IMR-90 (cell line): ENCODE results near the gene RXYLT1. TPM values are rescaled to one million over a fixed set of nuclear protein-coding genes. Genes with fewer than 3 reads are reported as not detected.

Experiments used
- ATAC-seq: fragments of 200-7000 bp; cut with Tn5 transposase; 2 replicates; pipeline ENCODE4 v1.9.1; 2020; ENCODE audit warnings: low read depth, mild to moderate bottlenecking, moderate library complexity
- BruUV-seq: library from RNA; stranded (reverse); fragments of 400-500 nt; replicated peaks from 2 replicates; lab custom pipeline; 2021; lab: Mats Ljungman, UMichigan
- CTCF ChIA-PET: fragments of 300-600 bp; formaldehyde crosslinking; extraction: SDS; loops from one replicate; lab custom pipeline; 2021; ENCODE audit warnings: antibody characterized with exemption; lab: Yijun Ruan, JAX
- POLR2A ChIA-PET: fragments of 300-600 bp; sonication (Branson Sonifier 250); formaldehyde crosslinking; loops from one replicate; lab custom pipeline; 2022; ENCODE audit warnings: antibody characterized with exemption; ENCODE audit not compliant: unreplicated experiment; lab: Charles Lee
- DNase-seq: peaks from one replicate; pipeline ENCODE4 v3.0.0; 2013
- H2AFZ ChIP-seq: replicated peaks from 2 replicates; pipeline ENCODE3; 2013; ENCODE audit warnings: low read length, mild to moderate bottlenecking; ENCODE audit not compliant: poor library complexity
- H2AK5ac ChIP-seq: 2 replicates; pipeline ENCODE4 v1.6.1; 2013; ENCODE audit warnings: low read depth, low read length, inconsistent platforms
- H2AK9ac ChIP-seq: replicated peaks from 2 replicates; pipeline ENCODE3; 2013; ENCODE audit warnings: mild to moderate bottlenecking, low read depth, low read length, moderate library complexity; ENCODE audit not compliant: poor library complexity
- H2BK120ac ChIP-seq: 2 replicates; pipeline ENCODE4 v1.6.1; 2013; ENCODE audit warnings: low read depth, low read length, inconsistent platforms
- H2BK15ac ChIP-seq: 3 replicates; pipeline ENCODE4 v1.6.1; 2013; ENCODE audit warnings: low read depth, low read length, inconsistent platforms
- H2BK20ac ChIP-seq: 2 replicates; pipeline ENCODE4 v1.6.1; 2013; ENCODE audit warnings: low read depth, mild to moderate bottlenecking, inconsistent platforms, low read length, moderate library complexity
- H2BK5ac ChIP-seq: 2 replicates; pipeline ENCODE4 v1.6.1; 2013; ENCODE audit warnings: mild to moderate bottlenecking, low read depth, low read length, inconsistent platforms; ENCODE audit not compliant: poor library complexity, severe bottlenecking
- H3K14ac ChIP-seq: replicated peaks from 2 replicates; pipeline ENCODE4 v1.6.1; 2013; ENCODE audit warnings: low read depth, low read length, inconsistent platforms
- H3K18ac ChIP-seq: 2 replicates; pipeline ENCODE4 v1.6.1; 2013; ENCODE audit warnings: low read depth, low read length, control low read depth
- H3K23ac ChIP-seq: 2 replicates; pipeline ENCODE4 v1.6.1; 2013; ENCODE audit warnings: low read depth, low read length, inconsistent platforms
- H3K27ac ChIP-seq: 2 replicates; pipeline ENCODE4 v1.5.1; 2013; ENCODE audit warnings: mild to moderate bottlenecking, control low read depth, low read length; ENCODE audit not compliant: insufficient read depth
- H3K27me3 ChIP-seq: 2 replicates; pipeline ENCODE4 v1.6.1; 2013; ENCODE audit warnings: low read length; ENCODE audit not compliant: control insufficient read depth, insufficient read depth
- H3K36me3 ChIP-seq: 2 replicates; pipeline ENCODE4 v1.6.1; 2013; ENCODE audit warnings: low read length, mixed read lengths; ENCODE audit not compliant: control insufficient read depth, insufficient read depth
- H3K4ac ChIP-seq: 2 replicates; pipeline ENCODE4 v1.6.1; 2013; ENCODE audit warnings: low read depth, low read length, inconsistent platforms
- H3K4me1 ChIP-seq: 2 replicates; pipeline ENCODE4 v1.6.1; 2013; ENCODE audit warnings: low read length, mixed read lengths; ENCODE audit not compliant: control insufficient read depth, insufficient read depth
- H3K4me2 ChIP-seq: 2 replicates; pipeline ENCODE4 v1.6.1; 2013; ENCODE audit warnings: low read depth, mild to moderate bottlenecking, control low read depth, low read length, moderate library complexity
- H3K4me3 ChIP-seq: 2 replicates; pipeline ENCODE4 v1.5.1; 2013; ENCODE audit warnings: low read depth, mild to moderate bottlenecking, control low read depth, low read length, moderate library complexity; ENCODE audit not compliant: insufficient read depth
- H3K56ac ChIP-seq: 2 replicates; pipeline ENCODE4 v1.6.1; 2013; ENCODE audit warnings: low read length, inconsistent platforms; ENCODE audit not compliant: insufficient read depth; ENCODE audit errors: extremely low read depth
- H3K79me1 ChIP-seq, 2 experiments: 2 replicates each; pipeline ENCODE4 v1.6.1; 2013; ENCODE audit warnings: low read length in 2 of 2, inconsistent platforms in 1 of 2, low read depth in 1 of 2
- H3K9ac ChIP-seq: 2 replicates; pipeline ENCODE4 v1.6.1; 2013; ENCODE audit warnings: low read depth, low read length, control low read depth
- H3K9me1 ChIP-seq: 2 replicates; pipeline ENCODE4 v1.6.1; 2013; ENCODE audit warnings: low read length, inconsistent platforms; ENCODE audit not compliant: insufficient read depth
- H3K9me3 ChIP-seq: 2 replicates; pipeline ENCODE4 v1.6.1; 2013; ENCODE audit warnings: low read length; ENCODE audit not compliant: control insufficient read depth, insufficient read depth
- H4K20me1 ChIP-seq: 2 replicates; pipeline ENCODE4 v1.6.1; 2013; ENCODE audit warnings: low read length, inconsistent platforms; ENCODE audit not compliant: insufficient read depth
- H4K5ac ChIP-seq: 2 replicates; pipeline ENCODE4 v1.6.1; 2013; ENCODE audit warnings: mild to moderate bottlenecking, low read depth, low read length, control low read depth
- H4K8ac ChIP-seq, 2 experiments: 2 replicates each; pipeline ENCODE4 v1.6.1; 2013; ENCODE audit warnings: low read depth in 2 of 2, low read length in 2 of 2, control low read depth in 1 of 2, inconsistent platforms in 1 of 2
- H4K91ac ChIP-seq: 2 replicates; pipeline ENCODE4 v1.6.1; 2013; ENCODE audit warnings: low read depth, low read length, inconsistent platforms; ENCODE audit not compliant: insufficient read depth
- BHLHE40 ChIP-seq: fragments of 150-350 bp; IDR thresholded peaks from 2 replicates; pipeline ENCODE4 v1.6.1; 2016; ENCODE audit warnings: mild to moderate bottlenecking, low read depth, low read length
- CEBPB ChIP-seq: IDR thresholded peaks from 2 replicates; pipeline ENCODE4 v1.6.1; 2012; ENCODE audit warnings: low read depth, low read length, improper control_type of control experiment
- CHD1 ChIP-seq: IDR thresholded peaks from 2 replicates; pipeline ENCODE4 v1.6.1; 2012; ENCODE audit warnings: low read depth, low read length, improper control_type of control experiment
- CTCF ChIP-seq: conservative IDR thresholded peaks from 2 replicates; pipeline ENCODE4 v1.5.1; 2012; ENCODE audit warnings: mild to moderate bottlenecking, low read depth, low read length, improper control_type of control experiment
- ELK1 ChIP-seq: fragments of 150-350 bp; IDR thresholded peaks from 2 replicates; pipeline ENCODE4 v1.6.1; 2016; ENCODE audit warnings: low read depth, mild to moderate bottlenecking, low read length, moderate library complexity, borderline replicate concordance
- FOS ChIP-seq: fragments of 150-350 bp; IDR thresholded peaks from 2 replicates; pipeline ENCODE4 v1.6.1; 2016; ENCODE audit warnings: low read depth, low read length
- MAFK ChIP-seq: IDR thresholded peaks from 2 replicates; pipeline ENCODE4 v1.6.1; 2012; ENCODE audit warnings: low read depth, low read length, improper control_type of control experiment
- MAZ ChIP-seq: IDR thresholded peaks from 2 replicates; pipeline ENCODE4 v1.6.1; 2012; ENCODE audit warnings: low read depth, mild to moderate bottlenecking, low read length, improper control_type of control experiment, moderate library complexity, borderline replicate concordance
- MXI1 ChIP-seq: IDR thresholded peaks from 2 replicates; pipeline ENCODE4 v1.6.1; 2012; ENCODE audit warnings: low read depth, mild to moderate bottlenecking, low read length, moderate library complexity, borderline replicate concordance
- NFE2L2 ChIP-seq: fragments of 150-350 bp; IDR thresholded peaks from 2 replicates; pipeline ENCODE4 v1.6.1; 2016; ENCODE audit warnings: low read depth, mild to moderate bottlenecking, low read length
- POLR2A ChIP-seq: IDR thresholded peaks from 2 replicates; pipeline ENCODE4 v1.6.1; 2012; ENCODE audit warnings: mild to moderate bottlenecking, low read depth, low read length
- RAD21 ChIP-seq: IDR thresholded peaks from 2 replicates; pipeline ENCODE4 v1.6.1; 2012; ENCODE audit warnings: low read length, improper control_type of control experiment
- RCOR1 ChIP-seq: IDR thresholded peaks from 2 replicates; pipeline ENCODE4 v1.6.1; 2012; ENCODE audit warnings: mild to moderate bottlenecking, low read length, improper control_type of control experiment; ENCODE audit not compliant: insufficient replicate concordance
- RFX5 ChIP-seq: IDR thresholded peaks from 2 replicates; pipeline ENCODE4 v1.8.0; 2012; ENCODE audit warnings: low read depth, mild to moderate bottlenecking, low read length, moderate library complexity
- SMC3 ChIP-seq: fragments of 150-350 bp; IDR thresholded peaks from 2 replicates; pipeline ENCODE4 v1.6.1; 2016; ENCODE audit warnings: low read depth, mild to moderate bottlenecking, antibody characterized with exemption, low read length, moderate library complexity
- USF2 ChIP-seq: fragments of 150-350 bp; IDR thresholded peaks from 2 replicates; pipeline ENCODE4 v1.6.1; 2017; ENCODE audit warnings: mild to moderate bottlenecking, antibody characterized with exemption, low read length, low read depth
- WGBS, 2 experiments: methylation state at CpG; one replicate each; pipeline versions ENCODE4 v1.1.5 to v1.1.7; 2013; ENCODE audit warnings: missing lambda C conversion rate in 2 of 2; ENCODE audit not compliant: insufficient read length in 1 of 2; ENCODE audit errors: extremely low coverage in 2 of 2; 5-methylcytosine and 5-hydroxymethylcytosine counted together
- dilution Hi-C: fragments of 300-500 bp; cut with HindIII; formaldehyde crosslinking; loops from one replicate; pipeline ENCODE4 v1.14.3; 2018; ENCODE audit warnings: low sequenced_read_pairs; ENCODE audit not compliant: unreplicated experiment
- in situ Hi-C: fragments of 300-500 bp; cut with MboI; formaldehyde crosslinking; loops from 3 replicates; pipeline ENCODE4 v1.14.3; 2019; ENCODE audit warnings: low sequenced_read_pairs, inconsistent platforms, mixed read lengths
- intact Hi-C: fragments of 100-400 bp; cut with micrococcal nuclease; formaldehyde crosslinking; loops from 2 replicates; pipeline ENCODE4 v1.10.0; 2022
- polyA plus RNA-seq, 3 experiments: library from polyadenylated mRNA; depleted of rRNA; stranded (reverse); fragments of >200 nt; gene quantifications; 2 replicates each; pipeline ENCODE4 v1.2.3, GENCODE V29; 2012; ENCODE audit warnings: low replicate concordance in 1 of 3
- total RNA-seq: library from RNA; depleted of rRNA; stranded (reverse); fragments of >200 nt; gene quantifications from 2 replicates; pipeline ENCODE4 v1.2.3, GENCODE V29; 2012

The RXYLT1 gene
- total and polyA plus RNA-seq, 2 of the 4 experiments (the other 2 are of a cell fraction), result 9.0 to 9.5 TPM

GRCh38 chr12:63809566-63809965 is 29.9 kb downstream of the RXYLT1 start:
- no peak overlapping the region for H2BK120ac ChIP-seq
- H3K56ac ChIP-seq, result no peak overlapping the region
- H3K79me1 ChIP-seq, result no peaks in the 10 kb centered on the region
- no peak overlapping the region for H4K8ac ChIP-seq
- peaks cover 4% of the 10 kb centered on the region; the same call in 1 of the 2 replicates for H3K36me3 ChIP-seq
- no peak overlapping the region for H4K5ac ChIP-seq
- no peak overlapping the region for H3K4me3 ChIP-seq
- no peaks in the 10 kb centered on the region for H3K27me3 ChIP-seq
- H3K27ac ChIP-seq, result no peak overlapping the region
- ATAC-seq, result no peak
- DNase-seq, result no peak
- no peaks in the 10 kb centered on the region for H4K20me1 ChIP-seq
- intact Hi-C loops (no loop called here), dilution Hi-C loops (no loop called here), in situ Hi-C loops (no loop called here)
- TF ChIP-seq CTCF (no peak), RFX5 (no peak), MAZ (no peak), BHLHE40 (no peak), CEBPB (no peak), USF2 (no peak), CHD1 (no peak), RCOR1 (no peak), MAFK (no peak), ELK1 (no peak), RAD21 (no peak), NFE2L2 (no peak), POLR2A (no peak), FOS (no peak), MXI1 (no peak), SMC3 (no peak)
- BruUV-seq, result no TSS peak
- H2BK5ac ChIP-seq, result no peak overlapping the region
- H2AK5ac ChIP-seq, result no peak overlapping the region
- no peak overlapping the region for H2AFZ ChIP-seq
- H3K9ac ChIP-seq, result no peak overlapping the region
- H3K4me1 ChIP-seq, result peaks cover 2% of the 10 kb centered on the region; the same call in 1 of the 2 replicates
- H2BK15ac ChIP-seq, result no peak overlapping the region
- peaks cover 5% of the 10 kb centered on the region; the same call in 1 of the 2 replicates for H3K9me1 ChIP-seq
- POLR2A ChIA-PET, result interaction anchor here (0.7 kb wide), 1 partner anchor 34 kb away, joined by 4 read pairs; no protein-coding TSS in a partner anchor
- no peak overlapping the region for H2AK9ac ChIP-seq
- H3K18ac ChIP-seq, result no peak overlapping the region
- CTCF ChIA-PET, result interaction anchor here (0.6 kb wide), 2 partner anchors 387 to 677 kb away, joined by 3 to 5 read pairs; no protein-coding TSS in a partner anchor
- H3K9me3 ChIP-seq, result no peaks in the 10 kb centered on the region
- no peak overlapping the region for H4K91ac ChIP-seq
- no peak overlapping the region for H2BK20ac ChIP-seq
- no peak overlapping the region for H3K4ac ChIP-seq
- H3K14ac ChIP-seq, result no peak overlapping the region
- no peak overlapping the region for H3K23ac ChIP-seq
- WGBS, 2 experiments, result 100% methylated on average over 1 of the region's 4 CpGs; no CpG with 5 or more reads in 1 of the 2 experiments
- H3K4me2 ChIP-seq, result no peak overlapping the region
